GM12878 (cell line): ENCODE measurements around the gene SMIM14. TPM values are rescaled to one million over a fixed set of nuclear protein-coding genes. Genes with fewer than 3 reads are reported as not detected.

Experiments used
- ATF7 ChIP-seq: fragments of 450-650 bp; IDR thresholded peaks from 2 replicates; pipeline ENCODE4 v1.6.1; 2016; ENCODE audit warnings: low read depth, mild to moderate bottlenecking
- CBFB ChIP-seq: IDR thresholded peaks from 2 replicates; pipeline ENCODE4 v1.6.1; 2016; ENCODE audit warnings: antibody characterized with exemption, low read depth
- CEBPB ChIP-seq, 2 experiments: fragments of 150-350 bp in 1 of 2; IDR thresholded peaks; 2 replicates each; pipeline ENCODE4 v1.6.1; 2012 to 2014; ENCODE audit warnings: low read depth in 2 of 2, low read length in 2 of 2, borderline replicate concordance in 1 of 2, inconsistent platforms in 1 of 2
- CHD2 ChIP-seq: IDR thresholded peaks from 2 replicates; pipeline ENCODE4 v1.6.1; 2011; ENCODE audit warnings: low read depth, low read length, improper control_type of control experiment, borderline replicate concordance
- CHD4 ChIP-seq: fragments of 200-600 bp; sonication (generic); IDR thresholded peaks from 2 replicates; pipeline ENCODE4 v1.6.1; 2016; ENCODE audit warnings: mild to moderate bottlenecking
- CREM ChIP-seq: IDR thresholded peaks from 2 replicates; pipeline ENCODE4 v1.6.1; 2014; ENCODE audit warnings: antibody characterized with exemption, low read depth
- E2F8 ChIP-seq: fragments of 450-650 bp; IDR thresholded peaks from 2 replicates; pipeline ENCODE4 v1.6.1; 2018; ENCODE audit warnings: mild to moderate bottlenecking, low read depth, moderate library complexity; ENCODE audit not compliant: partially characterized antibody
- EED ChIP-seq: sonication (generic); IDR thresholded peaks from 2 replicates; pipeline ENCODE4 v1.6.1; 2016; ENCODE audit warnings: antibody characterized with exemption, low read depth
- FOXM1 ChIP-seq: IDR thresholded peaks from 2 replicates; pipeline ENCODE4 v1.6.1; 2012; ENCODE audit warnings: low read depth, mild to moderate bottlenecking, inconsistent platforms, low read length, moderate library complexity
- GABPA ChIP-seq: IDR thresholded peaks from 2 replicates; pipeline ENCODE4 v1.6.1; 2014; ENCODE audit warnings: antibody characterized with exemption, low read depth, mild to moderate bottlenecking, inconsistent platforms
- HSF1 ChIP-seq: fragments of 150-350 bp; IDR thresholded peaks from 2 replicates; pipeline ENCODE4 v1.6.1; 2014; ENCODE audit warnings: mild to moderate bottlenecking, low read depth, low read length
- IKZF1 ChIP-seq: fragments of 450-650 bp; conservative IDR thresholded peaks from 2 replicates; pipeline ENCODE4 v1.6.1; 2017; ENCODE audit warnings: antibody characterized with exemption, mild to moderate bottlenecking
- IKZF2 ChIP-seq, 2 experiments: fragments of 450-650 bp; IDR thresholded peaks; 2 replicates each; pipeline ENCODE4 v1.6.1; 2017; ENCODE audit warnings: mild to moderate bottlenecking in 2 of 2, moderate library complexity in 2 of 2
- IRF4 ChIP-seq: IDR thresholded peaks from 2 replicates; pipeline ENCODE4 v1.6.1; 2011; ENCODE audit warnings: low read depth, low read length
- MEF2A ChIP-seq: IDR thresholded peaks from 2 replicates; pipeline ENCODE4 v1.6.1; 2011; ENCODE audit warnings: low read depth, mild to moderate bottlenecking, low read length, moderate library complexity; ENCODE audit not compliant: insufficient read depth
- PBX3 ChIP-seq: IDR thresholded peaks from 2 replicates; pipeline ENCODE4 v1.6.1; 2011; ENCODE audit warnings: mild to moderate bottlenecking, low read depth, low read length, moderate library complexity; ENCODE audit not compliant: insufficient replicate concordance
- PKNOX1 ChIP-seq: fragments of 450-650 bp; IDR thresholded peaks from 2 replicates; pipeline ENCODE4 v1.6.1; 2016; ENCODE audit warnings: mild to moderate bottlenecking
- PML ChIP-seq: IDR thresholded peaks from 2 replicates; pipeline ENCODE4 v1.6.1; 2012; ENCODE audit warnings: low read length, inconsistent platforms
- RELA ChIP-seq: fragments of 450-650 bp; IDR thresholded peaks from 2 replicates; pipeline ENCODE4 v1.8.0; 2014; ENCODE audit warnings: borderline replicate concordance; ENCODE audit not compliant: partially characterized antibody
- RUNX3 ChIP-seq: IDR thresholded peaks from 2 replicates; pipeline ENCODE4 v1.6.1; 2012; ENCODE audit warnings: low read length, inconsistent platforms
- SIX5 ChIP-seq: IDR thresholded peaks from 2 replicates; pipeline ENCODE4 v1.6.1; 2011; ENCODE audit warnings: mild to moderate bottlenecking, low read depth, low read length, moderate library complexity; ENCODE audit not compliant: severe bottlenecking
- SP1 ChIP-seq: IDR thresholded peaks from one replicate; pipeline ENCODE4 v1.6.1; 2011; ENCODE audit warnings: low read depth, low read length
- SUZ12 ChIP-seq: fragments of 200-600 bp; sonication (generic); IDR thresholded peaks from one replicate; pipeline ENCODE4 v1.6.1; 2018; ENCODE audit warnings: antibody characterized with exemption, mild to moderate bottlenecking; ENCODE audit not compliant: unreplicated experiment
- TBL1XR1 ChIP-seq: IDR thresholded peaks from 2 replicates; pipeline ENCODE4 v1.6.1; 2012; ENCODE audit warnings: low read depth, low read length, improper control_type of control experiment
- polyA plus RNA-seq, 11 experiments: library from polyadenylated mRNA; depleted of rRNA in 4 of 11; unstranded in 6 of 11; stranded (reverse) in 5 of 11; fragments of >200 nt; fragmentation: Nextera tagmentation in 4 of 11; fragmentation: Illumina TruSeq in 1 of 11; extraction: Ambion mirVana in 4 of 11; extraction: Trizol in 1 of 11; gene quantifications; 1 replicate in 1 of 11; 2 replicates in 10 of 11; pipeline versions ENCODE4 v1.2.1 to v1.2.3, GENCODE V29; 2011 to 2016; ENCODE audit warnings: inconsistent platforms in 2 of 11, missing spikeins in 2 of 11, low read depth in 1 of 11
- total RNA-seq, 4 experiments: library from RNA; depleted of rRNA in 3 of 4; stranded (reverse); fragments of >200 nt in 3 of 4; fragmentation: Illumina TruSeq in 1 of 4; extraction: Trizol in 1 of 4; gene quantifications; 2 replicates each; pipeline versions ENCODE4 v1.2.1 to v1.2.3, GENCODE V29; 2013 to 2021

The SMIM14 gene
- total and polyA plus RNA-seq, 10 of the 15 experiments (the other 5 are each of a cell fraction or from before 2014, with no cell fraction given) = 125 to 671 (median 188) TPM

GRCh38 chr4:39614487-39615162 is 24.0 kb downstream of the SMIM14 start (continued):
- TF ChIP-seq PKNOX1 (peak; percentile 66), E2F8 (peak; percentile 15), PML (peak; percentile 47; the same call in 1 of the 2 replicates), CHD2 (no peak), IKZF1 (peak; percentile 88), RELA (peak; percentile 58), CHD4 (no peak), IRF4 (peak; percentile 69; the same call in 1 of the 2 replicates), RUNX3 (peak; percentile 96), HSF1 (no peak), CEBPB (IDR thresholded peaks at IDR 0.05; ENCODE audit: borderline replicate concordance in 1 of 2, low read depth in 2 of 2, low read length in 2 of 2) (peak in 1 of 2 experiments; percentile 66; a peak in 1 of 4 replicates), GABPA (no peak), CREM (peak; percentile 38; the same call in 1 of the 2 replicates), CBFB (peak; percentile 90), SP1 (no peak), SUZ12 (no peak), IKZF2 (IDR thresholded peaks at IDR 0.05) (peak; percentile 91 to 93), SIX5 (no peak), EED (peak; percentile 83), MEF2A (peak; percentile 62; the same call in 1 of the 2 replicates), PBX3 (peak; percentile 44), ATF7 (0 out of 2 replicates have a peak, but pooled peaks have one; percentile 43), TBL1XR1 (no peak), FOXM1 (peak; percentile 77; the same call in 1 of the 2 replicates)
